Caco-2 (cell line): Measurements from ENCODE around the gene PITX3. TPM values are rescaled to one million over a fixed set of nuclear protein-coding genes. Genes with fewer than 3 reads are reported as not detected.

ENCODE experiments used
- BruUV-seq: library from RNA; stranded (reverse); fragments of 400-500 nt; replicated peaks from 2 replicates; lab custom pipeline; 2021; lab: Mats Ljungman, UMichigan
- CTCF ChIA-PET: fragments of 300-600 bp; sonication (Branson Sonifier 250); formaldehyde crosslinking; loops from one replicate; lab custom pipeline; 2022; ENCODE audit warnings: antibody characterized with exemption; lab: Charles Lee
- POLR2A ChIA-PET: fragments of 300-600 bp; sonication (Branson Sonifier 250); formaldehyde crosslinking; loops from one replicate; lab custom pipeline; 2022; ENCODE audit warnings: antibody characterized with exemption; lab: Charles Lee
- DNase-seq, 2 experiments: peaks; one replicate each; pipeline versions ENCODE4 v3.0.0 to v3.0.0-alpha.2; 2020 to 2022
- H3K27me3 ChIP-seq: replicated peaks from 2 replicates; pipeline ENCODE4 v1.6.0; 2011; ENCODE audit warnings: low read length; ENCODE audit not compliant: control insufficient read depth, insufficient read depth
- H3K36me3 ChIP-seq: 2 replicates; pipeline ENCODE4 v1.5.1; 2011; ENCODE audit warnings: low read length; ENCODE audit not compliant: control insufficient read depth, insufficient read depth
- H3K4me1 ChIP-seq: fragments of 250-450 bp; sonication (Bioruptor Pico); 2 replicates; pipeline ENCODE4 v1.5.1; 2020; ENCODE audit warnings: mild to moderate bottlenecking
- H3K4me3 ChIP-seq: 2 replicates; pipeline ENCODE4 v1.5.1; 2011; ENCODE audit warnings: low read depth, mild to moderate bottlenecking, control low read depth, low read length
- H3K9me3 ChIP-seq: fragments of 250-450 bp; sonication (Bioruptor Pico); 2 replicates; pipeline ENCODE4 v1.5.1; 2020; ENCODE audit warnings: mild to moderate bottlenecking, moderate library complexity
- H3K27ac Mint-ChIP-seq: one replicate; pipeline ENCODE4 v1.8.0; 2022; ENCODE audit warnings: mixed read lengths; ENCODE audit not compliant: unreplicated experiment
- H3K27me3 Mint-ChIP-seq: one replicate; pipeline ENCODE4 v1.8.0; 2022; ENCODE audit warnings: mixed read lengths; ENCODE audit not compliant: insufficient read depth, unreplicated experiment
- H3K36me3 Mint-ChIP-seq: one replicate; pipeline ENCODE4 v1.8.0; 2022; ENCODE audit warnings: mild to moderate bottlenecking, mixed read lengths; ENCODE audit not compliant: insufficient read depth, unreplicated experiment
- H3K4me1 Mint-ChIP-seq: one replicate; pipeline ENCODE4 v1.8.0; 2022; ENCODE audit warnings: low read depth, mixed read lengths; ENCODE audit not compliant: unreplicated experiment
- H3K4me3 Mint-ChIP-seq: one replicate; pipeline ENCODE4 v1.8.0; 2022; ENCODE audit warnings: mild to moderate bottlenecking, moderate library complexity, mixed read lengths; ENCODE audit not compliant: unreplicated experiment
- H3K9me3 Mint-ChIP-seq: one replicate; pipeline ENCODE4 v1.8.0; 2022; ENCODE audit warnings: mixed read lengths; ENCODE audit not compliant: unreplicated experiment
- CTCF ChIP-seq, 2 experiments: fragments of 200-600 bp in 1 of 2; IDR thresholded peaks; 1 replicate in 1 of 2; 2 replicates in 1 of 2; pipeline versions ENCODE4 v1.5.1 to v1.8.0; 2011 to 2022; ENCODE audit warnings: antibody characterized with exemption in 1 of 2, control low read depth in 1 of 2, inconsistent platforms in 1 of 2, low read depth in 1 of 2, low read length in 1 of 2, mild to moderate bottlenecking in 1 of 2, moderate library complexity in 1 of 2; ENCODE audit not compliant: insufficient read depth in 1 of 2, severe bottlenecking in 1 of 2, unreplicated experiment in 1 of 2
- intact Hi-C: fragments of 100-400 bp; cut with micrococcal nuclease; formaldehyde crosslinking; loops from one replicate; pipeline ENCODE4 v1.10.0; 2022; ENCODE audit not compliant: unreplicated experiment
- total RNA-seq: library from RNA; stranded (reverse); gene quantifications from 2 replicates; pipeline ENCODE4 v1.2.3, GENCODE V29; 2022

The PITX3 gene
- total RNA-seq, 1 experiment from 2014 or later = not detected

- TF ChIP-seq CTCF (IDR thresholded peaks at IDR 0.05; ENCODE audit: insufficient read depth in 1 of 2, low read depth in 1 of 2, low read length in 1 of 2, severe bottlenecking in 1 of 2, unreplicated experiment in 1 of 2) = no peak
- intact Hi-C loops = no loop called here
- POLR2A ChIA-PET = interaction anchor here (0.6 kb wide), 1 partner anchor 10 kb away, joined by 3 read pairs; no protein-coding TSS in a partner anchor
- peaks cover 15% of the 10 kb centered on the region for H3K36me3 Mint-ChIP-seq
- no peaks in the 10 kb centered on the region for H3K36me3 ChIP-seq
- no peaks in the 10 kb centered on the region for H3K9me3 ChIP-seq
- DNase-seq = no peak
- no peaks in the 10 kb centered on the region for H3K27me3 Mint-ChIP-seq
- CTCF ChIA-PET = interaction anchor here (0.6 kb wide), 1 partner anchor 436 kb away, joined by 3 read pairs; no protein-coding TSS in a partner anchor
- no peaks in the 10 kb centered on the region for H3K4me1 ChIP-seq
- no peak overlapping the region for H3K4me3 ChIP-seq
- peaks cover 6% of the 10 kb centered on the region for H3K4me1 Mint-ChIP-seq
- no peaks in the 10 kb centered on the region for H3K9me3 Mint-ChIP-seq
- no peak overlapping the region for H3K4me3 Mint-ChIP-seq
- no peak overlapping the region for H3K27ac Mint-ChIP-seq
- BruUV-seq = no TSS peak
- H3K27me3 ChIP-seq = no peaks in the 10 kb centered on the region
These were observed 37.8 kb upstream of the PITX3 start for GRCh38 chr10:102279104-102279503.

GRCh38 chr10:102275343-102275742 lies 34.0 kb upstream of the PITX3 start:
- POLR2A ChIA-PET = no interaction called here
- Histone ChIP-seq H3K27me3 (no peaks in the 10 kb centered on the region), H3K4me3 (no peak overlapping the region), H3K9me3 (no peaks in the 10 kb centered on the region), H3K4me1 (no peaks in the 10 kb centered on the region), H3K36me3 (no peaks in the 10 kb centered on the region)
- TF ChIP-seq CTCF (IDR thresholded peaks at IDR 0.05; ENCODE audit: insufficient read depth in 1 of 2, low read depth in 1 of 2, low read length in 1 of 2, severe bottlenecking in 1 of 2, unreplicated experiment in 1 of 2) = no peak
- H3K27ac Mint-ChIP-seq = no peak overlapping the region
- no TSS peak for BruUV-seq
- no peak overlapping the region for H3K4me3 Mint-ChIP-seq
- no peaks in the 10 kb centered on the region for H3K27me3 Mint-ChIP-seq
- no peak for DNase-seq
- CTCF ChIA-PET = interaction anchor here (0.7 kb wide), 1 partner anchor 48 kb away, joined by 3 read pairs; no protein-coding TSS in a partner anchor
- H3K4me1 Mint-ChIP-seq = peaks cover under 1% of the 10 kb centered on the region
- no peaks in the 10 kb centered on the region for H3K9me3 Mint-ChIP-seq
- intact Hi-C loops = no loop called here
- peaks cover 28% of the 10 kb centered on the region for H3K36me3 Mint-ChIP-seq

- no peak overlapping the region for H3K4me3 ChIP-seq
These were observed 32.8 kb upstream of the PITX3 start for GRCh38 chr10:102274062-102274461.

More at GRCh38 chr10:102274062-102274461, 32.8 kb upstream of the PITX3 start:
- Histone ChIP-seq H3K4me1 (no peaks in the 10 kb centered on the region), H3K36me3 (no peaks in the 10 kb centered on the region; the same call in 1 of the 2 replicates), H3K9me3 (no peaks in the 10 kb centered on the region), H3K27me3 (no peaks in the 10 kb centered on the region)
- BruUV-seq = no TSS peak
- Mint-ChIP-seq H3K27me3 (no peaks in the 10 kb centered on the region), H3K36me3 (peaks cover 28% of the 10 kb centered on the region), H3K27ac (no peak overlapping the region), H3K4me3 (no peak overlapping the region), H3K9me3 (no peaks in the 10 kb centered on the region), H3K4me1 (no peaks in the 10 kb centered on the region)
- intact Hi-C loops = no loop called here
- no peak for DNase-seq
- POLR2A ChIA-PET = no interaction called here
- no peak for TF ChIP-seq CTCF (IDR thresholded peaks at IDR 0.05; ENCODE audit: insufficient read depth in 1 of 2, low read depth in 1 of 2, low read length in 1 of 2, severe bottlenecking in 1 of 2, unreplicated experiment in 1 of 2)
- CTCF ChIA-PET = no interaction called here
